ENCODE data around the gene TCF3.

DNA sequence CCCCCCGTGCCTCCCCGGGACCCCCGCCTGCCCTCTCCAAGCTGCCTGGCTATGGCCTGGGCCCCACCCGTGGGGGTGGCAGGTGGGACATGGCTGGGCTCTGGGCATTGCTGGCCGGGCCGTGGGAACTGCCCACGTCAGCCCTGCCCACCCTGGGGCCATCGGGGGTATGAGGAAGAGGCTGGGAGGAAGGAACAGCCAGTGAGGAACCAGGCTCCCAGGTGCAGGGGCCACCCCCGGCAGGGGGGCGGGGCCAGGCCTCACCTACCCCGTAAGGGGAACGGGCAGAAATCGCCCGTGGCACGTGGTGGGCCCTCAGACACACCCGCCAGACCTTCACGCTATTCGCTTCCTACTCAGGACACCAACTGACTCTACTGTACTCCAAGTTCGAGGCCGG, 22.4 kb downstream of the TCF3 start:
- no peak for TF ChIP-seq CTCF (IDR thresholded peaks at IDR 0.05; ENCODE audit: low read depth, low read length, missing input control)
- TF ChIP-seq YY1 (IDR thresholded peaks at IDR 0.05) = no peak
- TF ChIP-seq RXRA (IDR thresholded peaks at IDR 0.05) = no peak
- no peak for TF ChIP-seq TAF1 (conservative IDR thresholded peaks at IDR 0.05)
- TF ChIP-seq, protein P1, sequence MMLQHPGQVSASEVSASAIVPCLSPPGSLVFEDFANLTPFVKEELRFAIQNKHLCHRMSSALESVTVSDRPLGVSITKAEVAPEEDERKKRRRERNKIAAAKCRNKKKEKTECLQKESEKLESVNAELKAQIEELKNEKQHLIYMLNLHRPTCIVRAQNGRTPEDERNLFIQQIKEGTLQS (IDR thresholded peaks at IDR 0.05) = no peak
- no peak for TF ChIP-seq REST (IDR thresholded peaks at IDR 0.05)
- no peak for TF ChIP-seq FOXA1 (IDR thresholded peaks at IDR 0.05)
- TF ChIP-seq EGR1 (IDR thresholded peaks at IDR 0.05; ENCODE audit: low read depth in 2 of 2) = no peak
- no peak for TF ChIP-seq SP1 (IDR thresholded peaks at IDR 0.05)
